SHP77 treated with DMSO at 0.1 percent for 48 hours (cell line): Measurements from ENCODE around the gene ZBED6.
"Not testable (repeated sequence)": the region's sequence is repeated elsewhere in the genome, so short reads cannot be mapped to it uniquely, and the experiment has no call there.

Experiments
- DNase-seq: peaks from one replicate; lab custom pipeline; 2025; lab: John Stamatoyannopoulos, UW

ZBED6 gene

DNA sequence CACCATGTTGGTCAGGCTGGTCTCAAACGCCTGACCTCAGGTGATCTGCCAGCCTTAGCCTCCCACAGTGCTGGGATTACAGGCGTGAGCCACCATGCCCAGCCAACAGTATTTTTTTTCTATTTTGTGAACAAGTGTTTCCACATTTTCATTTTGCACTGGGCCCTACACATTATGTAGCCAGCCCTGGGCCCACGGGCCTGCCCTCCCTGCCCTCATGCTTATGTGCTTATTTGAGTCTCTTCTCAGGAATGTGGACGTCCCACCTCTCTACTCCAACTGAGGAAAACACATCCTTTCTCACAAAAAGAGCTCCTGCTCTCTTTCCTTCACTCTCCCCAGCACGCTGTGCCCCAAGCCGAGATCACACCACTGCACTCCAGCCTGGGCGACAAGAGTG is 13.5 kb upstream of the ZBED6 start:
- no peak for DNase-seq

DNA sequence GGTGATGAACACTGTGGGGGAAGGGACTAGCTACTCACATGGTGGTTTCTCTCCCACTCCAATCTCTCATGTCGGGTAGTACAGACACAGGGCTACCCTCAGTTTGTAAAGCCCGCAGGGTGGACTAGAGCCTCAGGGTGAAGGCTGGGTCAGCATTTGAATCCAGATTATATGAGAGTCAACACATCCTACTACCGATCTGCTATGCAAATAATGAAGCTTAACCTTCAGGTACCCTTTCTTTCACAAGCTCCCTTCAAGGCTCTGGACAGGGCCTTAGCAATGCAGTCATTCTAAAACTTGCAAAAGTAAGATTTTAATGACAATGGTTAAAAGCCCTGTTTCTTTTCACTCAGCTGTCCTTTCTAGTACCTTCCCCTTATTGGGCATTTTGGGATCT is 5.5 kb upstream of the ZBED6 start:
- DNase-seq = no peak

DNA sequence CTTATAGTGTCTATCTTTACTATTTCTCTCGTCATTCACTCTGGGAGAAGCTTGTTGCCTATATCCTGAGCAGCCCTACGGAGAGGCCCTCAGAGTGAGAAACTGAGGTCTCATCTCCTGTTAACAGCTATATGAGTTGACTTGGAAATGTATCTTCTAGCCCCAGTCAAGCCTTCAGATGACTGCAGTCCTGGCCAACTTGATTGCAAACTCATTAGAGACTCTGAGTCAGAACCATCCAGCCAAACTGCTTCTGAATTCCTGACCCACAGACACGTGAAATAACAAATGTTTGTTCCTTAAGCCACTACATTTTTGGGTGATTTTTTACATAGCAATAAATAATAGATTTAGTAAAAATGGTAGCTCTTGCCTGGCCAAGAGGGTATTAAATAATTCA is 3.9 kb upstream of the ZBED6 start:
- DNase-seq = no peak

DNA sequence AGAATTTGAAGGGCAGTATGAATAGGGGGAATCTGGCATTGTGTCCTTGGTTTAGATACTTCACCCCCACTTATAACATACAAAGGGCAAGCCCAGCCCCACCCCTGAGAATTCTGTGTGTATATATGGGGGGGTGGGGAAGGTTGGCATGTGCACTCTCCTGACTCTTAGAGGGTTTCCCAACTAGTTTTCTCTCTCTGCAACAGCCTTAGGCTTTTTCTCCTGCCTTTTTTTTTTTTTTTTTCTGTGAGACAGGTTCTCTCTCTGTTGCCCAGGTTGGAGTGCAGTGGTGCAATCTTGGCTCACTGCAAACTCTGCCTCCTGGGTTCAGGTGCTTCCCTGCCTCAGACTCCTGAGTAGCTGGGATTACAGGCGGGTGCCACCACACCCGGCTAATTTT is 2.9 kb upstream of the ZBED6 start:
- DNase-seq = no peak

DNA sequence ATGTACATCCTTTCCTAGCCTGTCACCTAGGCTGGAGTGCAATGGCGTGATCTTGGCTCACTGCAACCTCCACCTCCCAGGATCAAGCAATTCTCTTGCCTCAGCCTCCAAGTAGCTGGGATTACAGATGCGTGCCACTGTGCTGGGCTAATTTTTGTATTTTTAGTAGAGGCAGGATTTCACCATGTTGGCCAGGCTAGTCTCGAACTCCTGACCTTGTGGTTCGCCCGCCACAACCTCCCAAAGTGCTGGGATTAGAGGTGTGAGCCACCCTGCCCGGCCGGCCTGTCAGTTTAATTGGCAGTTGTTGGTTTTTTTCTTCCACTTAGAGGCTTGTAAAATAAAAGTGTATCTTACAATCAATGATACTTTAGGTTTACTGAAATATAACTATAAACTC is 1.9 kb upstream of the ZBED6 start:
- not testable (repeated sequence) for DNase-seq

DNA sequence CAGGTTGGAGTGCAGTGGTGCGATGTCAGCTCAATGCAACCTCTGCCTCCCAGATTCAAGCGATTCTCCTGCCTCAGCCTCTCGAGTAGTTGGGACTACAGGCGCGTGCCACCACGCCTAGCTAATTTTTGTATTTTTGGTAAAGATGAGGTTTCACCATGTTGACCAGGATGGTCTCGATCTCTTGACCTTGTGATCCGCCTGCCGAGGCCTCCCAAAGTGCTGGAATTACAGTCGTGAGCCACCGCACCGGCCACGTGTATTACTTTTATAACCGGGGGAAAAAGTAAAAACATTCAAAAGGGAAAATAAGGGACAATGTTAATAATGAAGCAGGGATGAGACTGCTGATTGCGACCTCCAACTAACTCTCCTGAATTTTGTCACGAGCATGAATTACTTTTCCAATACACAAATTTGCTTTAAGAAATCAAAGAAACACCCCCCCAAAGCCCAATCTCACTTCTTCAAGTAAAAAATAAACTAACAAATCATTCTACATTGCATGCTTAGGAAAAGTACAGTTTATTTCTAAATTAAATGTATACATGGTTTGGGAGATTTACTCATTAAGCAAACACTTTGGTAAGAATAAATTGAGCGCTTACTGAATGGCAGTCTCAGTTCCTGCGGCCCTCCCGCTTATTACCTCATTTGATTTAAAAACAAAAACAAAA is 521 bp upstream of the ZBED6 start:
- no peak for DNase-seq

DNA sequence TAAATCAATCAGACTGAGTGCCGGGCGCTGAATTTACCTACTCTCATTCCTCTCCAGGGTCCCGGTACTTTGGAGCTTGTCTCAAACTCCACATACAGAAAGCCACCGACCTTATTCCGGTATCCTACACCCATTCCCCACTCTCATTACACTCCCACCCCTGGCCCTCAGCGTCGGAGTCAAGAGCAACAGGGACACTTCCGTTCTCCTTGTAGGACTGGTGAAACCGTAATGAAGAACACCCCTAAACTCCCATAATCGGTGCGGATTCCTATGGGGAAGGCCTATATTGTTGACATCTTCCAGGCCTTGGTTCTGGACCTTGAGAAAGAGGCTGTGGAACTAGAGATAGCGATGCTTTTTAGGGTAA is 798 bp downstream of the ZBED6 start:
- no peak for DNase-seq

DNA sequence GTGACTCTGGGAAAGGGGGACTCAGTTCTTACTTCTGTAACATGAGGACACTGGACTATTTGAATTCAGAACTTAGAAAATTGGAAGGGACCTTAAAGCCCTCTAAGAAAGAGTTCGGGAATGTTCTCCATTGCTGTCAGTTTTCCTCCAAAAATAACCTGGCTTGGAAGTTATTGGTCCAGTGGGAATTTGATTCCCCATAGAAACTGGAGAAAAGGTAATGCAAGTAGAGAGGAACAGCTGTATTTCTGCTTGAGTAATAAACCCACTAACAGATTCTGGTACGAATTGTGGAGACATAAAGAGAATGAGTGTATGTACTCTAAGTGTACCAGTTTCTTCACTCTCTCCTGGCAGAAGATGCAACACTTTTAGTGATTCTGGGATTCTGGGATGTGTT is 1.8 kb downstream of the ZBED6 start:
- no peak for DNase-seq

DNA sequence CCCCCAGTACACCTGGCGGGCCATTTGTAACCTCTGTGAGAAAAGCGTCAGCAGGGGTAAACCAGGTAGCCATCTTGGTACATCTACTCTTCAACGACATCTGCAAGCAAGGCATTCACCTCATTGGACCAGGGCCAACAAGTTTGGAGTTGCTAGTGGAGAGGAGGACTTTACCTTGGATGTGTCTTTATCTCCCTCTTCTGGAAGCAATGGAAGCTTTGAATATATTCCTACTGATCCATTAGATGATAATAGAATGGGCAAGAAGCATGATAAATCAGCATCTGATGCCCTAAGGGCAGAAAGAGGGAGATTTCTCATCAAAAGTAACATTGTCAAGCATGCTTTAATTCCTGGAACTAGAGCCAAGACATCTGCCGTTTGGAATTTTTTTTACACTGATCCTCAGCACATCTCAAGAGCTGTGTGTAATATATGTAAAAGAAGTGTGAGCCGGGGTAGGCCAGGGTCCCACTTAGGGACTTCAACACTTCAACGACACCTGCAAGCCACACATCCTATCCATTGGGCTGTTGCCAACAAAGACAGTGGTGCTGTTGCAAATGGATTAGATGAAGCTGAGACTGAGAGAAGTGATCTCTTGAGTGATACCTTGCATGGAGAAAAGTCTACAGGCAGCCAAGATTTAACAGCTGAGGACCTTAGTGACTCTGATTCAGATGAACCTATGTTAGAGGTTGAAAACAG is 2.7 kb downstream of the ZBED6 start:
- no peak for DNase-seq

DNA sequence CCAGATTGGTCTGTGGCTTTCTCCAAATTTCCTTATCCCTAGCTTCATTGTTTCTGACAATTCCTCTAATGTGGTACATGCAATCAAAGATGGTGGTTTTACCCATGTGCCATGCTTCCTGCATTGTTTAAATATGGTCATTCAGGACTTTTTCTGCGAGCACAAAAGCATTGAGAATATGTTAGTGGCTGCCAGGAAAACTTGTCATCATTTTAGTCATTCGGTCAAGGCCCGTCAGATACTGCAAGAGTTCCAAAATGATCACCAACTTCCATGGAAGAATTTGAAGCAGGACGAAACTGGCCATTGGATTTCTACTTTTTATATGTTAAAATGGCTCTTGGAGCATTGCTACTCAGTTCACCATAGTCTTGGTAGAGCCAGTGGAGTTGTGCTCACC is 3.7 kb downstream of the ZBED6 start:
- DNase-seq = no peak

DNA sequence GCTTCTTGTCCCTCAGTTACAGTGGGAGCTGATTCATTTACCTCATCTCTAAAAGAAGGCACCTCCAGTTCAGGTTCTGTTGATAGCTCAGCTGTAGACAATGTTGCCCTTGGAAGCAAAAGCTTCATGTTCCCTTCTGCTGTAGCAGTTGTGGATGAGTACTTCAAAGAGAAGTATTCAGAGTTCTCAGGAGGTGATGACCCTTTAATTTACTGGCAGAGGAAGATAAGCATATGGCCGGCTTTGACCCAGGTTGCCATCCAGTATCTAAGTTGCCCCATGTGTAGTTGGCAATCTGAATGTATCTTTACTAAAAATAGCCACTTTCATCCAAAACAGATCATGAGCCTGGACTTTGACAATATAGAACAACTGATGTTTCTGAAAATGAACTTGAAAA is 4.5 kb downstream of the ZBED6 start:
- no peak for DNase-seq

DNA sequence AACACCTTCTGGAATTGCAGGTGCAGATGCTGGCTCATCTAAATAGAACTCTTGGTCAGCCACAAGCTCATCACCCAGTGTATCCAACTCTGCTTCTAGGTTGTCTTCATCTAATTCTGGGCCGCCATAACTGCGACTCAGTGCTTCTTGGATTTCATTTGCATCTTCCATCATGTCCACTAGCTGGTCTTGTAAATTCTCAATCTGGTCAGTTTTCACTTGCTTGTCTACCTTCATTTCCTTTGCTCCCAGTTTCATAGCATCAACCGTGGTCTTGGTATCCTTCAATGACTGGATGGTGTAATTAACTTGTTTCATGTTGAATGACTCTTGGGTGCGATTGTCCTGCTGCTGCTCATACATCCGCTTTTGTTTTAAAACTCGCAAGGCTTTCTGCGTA is 10.3 kb downstream of the ZBED6 start:
- no peak for DNase-seq

DNA sequence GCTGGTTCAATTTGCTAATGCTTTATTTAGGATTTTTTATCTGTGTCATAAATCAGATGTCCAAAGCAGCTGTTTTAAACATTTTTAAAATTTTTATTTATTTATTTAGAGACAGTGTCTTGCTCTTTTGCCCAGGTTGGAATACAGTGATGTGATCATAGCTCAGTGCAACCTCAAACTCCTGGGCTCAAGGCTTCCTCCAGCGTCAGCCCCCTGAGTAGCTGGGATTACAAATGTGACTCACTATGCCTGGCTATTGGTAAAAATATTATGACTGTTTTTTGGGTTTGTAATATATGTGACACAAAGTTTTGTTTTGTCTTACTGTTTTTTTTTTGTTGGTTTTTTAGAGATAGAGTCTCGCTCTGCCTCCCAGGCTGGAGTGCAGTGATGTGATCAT is 11.8 kb downstream of the ZBED6 start:
- no peak for DNase-seq

DNA sequence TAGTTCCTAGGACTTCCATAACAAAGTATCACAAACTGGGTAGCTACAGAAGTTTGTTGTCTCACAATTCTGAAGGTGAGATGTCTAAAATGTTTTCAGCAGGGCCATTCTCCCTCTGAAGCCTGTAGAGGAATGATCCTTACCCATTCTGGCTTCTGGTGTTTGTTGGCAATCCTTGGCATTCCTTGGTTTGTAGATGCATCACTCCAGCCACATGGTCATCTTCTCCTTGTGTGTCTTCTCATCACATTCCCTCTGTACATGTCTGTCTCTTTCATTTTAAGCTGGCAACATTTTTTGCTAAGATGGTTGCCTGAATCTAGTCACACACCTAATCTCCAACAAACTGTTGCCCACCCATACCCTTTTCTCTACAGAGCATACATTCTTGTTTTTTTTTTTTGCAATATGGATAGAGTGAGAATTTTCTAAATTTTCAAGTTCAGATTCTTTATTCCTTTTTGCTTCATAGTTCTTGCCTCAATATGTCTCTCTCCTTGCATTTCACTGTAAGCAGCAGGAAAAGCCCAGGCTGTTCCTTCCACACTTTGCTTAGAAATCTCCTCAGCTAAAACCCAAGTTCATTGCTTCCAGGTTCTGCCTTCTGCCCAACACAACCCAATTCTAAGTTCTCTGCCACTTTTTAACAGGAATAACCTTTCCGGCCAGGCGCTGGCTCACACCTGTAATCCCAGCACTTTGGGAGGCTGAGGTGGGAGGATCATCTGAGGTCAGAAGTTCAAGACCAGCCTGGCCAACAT is 18.3 kb downstream of the ZBED6 start:
- DNase-seq = no peak

DNA sequence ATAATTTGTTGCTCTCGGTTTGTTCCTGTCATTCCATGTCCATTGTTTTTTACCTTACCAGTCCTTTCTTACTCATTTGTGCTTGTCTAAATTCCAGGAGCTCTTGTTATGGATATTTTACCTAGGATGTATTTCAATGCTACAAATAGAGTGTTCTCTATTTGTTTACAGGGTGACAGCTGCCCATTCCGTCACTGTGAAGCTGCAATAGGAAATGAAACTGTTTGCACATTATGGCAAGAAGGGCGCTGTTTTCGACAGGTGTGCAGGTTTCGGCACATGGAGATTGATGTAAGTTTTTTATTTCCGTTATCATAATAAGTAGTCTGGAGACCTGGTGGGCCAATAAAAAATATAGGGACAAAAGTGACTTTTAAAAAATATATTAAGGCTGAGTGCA is 23.0 kb downstream of the ZBED6 start:
- no peak for DNase-seq

DNA sequence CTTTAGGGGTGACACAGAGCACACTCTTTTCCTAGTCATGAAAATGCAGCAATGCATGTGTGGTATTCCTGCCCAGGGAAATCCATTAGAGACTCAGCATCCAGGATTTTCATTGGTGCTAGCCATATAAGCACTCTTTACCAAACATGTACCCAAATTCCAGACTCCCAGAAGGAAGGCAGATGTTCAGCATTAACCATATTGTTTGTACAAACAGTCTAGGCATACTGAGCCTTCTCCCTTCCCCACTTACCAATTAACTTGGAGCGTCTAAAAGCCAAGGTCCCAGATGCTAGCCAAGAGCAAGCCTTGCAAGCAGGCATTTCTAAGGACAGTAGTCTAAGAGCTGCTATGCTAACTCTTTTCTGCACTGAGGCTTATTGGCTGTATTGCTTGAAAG is 27.9 kb downstream of the ZBED6 start:
- no peak for DNase-seq

DNA sequence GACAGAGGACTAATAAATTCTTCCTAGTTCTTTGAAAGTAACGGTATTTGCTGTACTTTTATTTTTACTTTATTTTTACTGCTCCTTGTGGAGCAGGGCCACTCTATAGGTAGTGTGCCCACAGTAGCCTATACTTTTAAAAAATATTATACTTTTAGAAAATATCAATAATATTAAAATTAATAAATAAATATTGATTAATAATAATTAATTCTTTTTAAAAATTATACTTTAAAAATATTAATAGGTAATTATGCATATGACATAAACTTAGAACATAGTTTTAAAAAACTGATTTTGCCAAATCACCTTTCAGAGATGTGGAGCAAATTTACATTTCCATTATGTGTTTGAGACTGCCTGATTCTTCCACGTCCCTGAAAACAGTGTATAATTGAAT is 30.8 kb downstream of the ZBED6 start:
- no peak for DNase-seq

DNA sequence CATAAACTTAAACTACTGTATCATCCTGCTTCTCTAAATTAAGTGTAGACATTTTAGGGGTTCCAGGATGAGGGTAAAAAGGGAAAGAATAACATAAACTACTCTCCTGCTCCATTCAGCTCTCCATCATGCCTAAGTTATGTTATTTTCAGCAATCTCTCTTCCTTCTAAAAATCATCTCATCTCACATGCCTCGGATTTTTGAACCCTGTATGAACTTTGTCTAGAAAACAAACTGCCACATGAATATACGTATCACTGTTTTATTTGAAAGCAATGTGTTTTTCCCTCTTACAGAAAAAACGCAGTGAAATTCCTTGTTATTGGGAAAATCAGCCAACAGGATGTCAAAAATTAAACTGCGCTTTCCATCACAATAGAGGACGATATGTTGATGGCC is 32.6 kb downstream of the ZBED6 start:
- no peak for DNase-seq

DNA sequence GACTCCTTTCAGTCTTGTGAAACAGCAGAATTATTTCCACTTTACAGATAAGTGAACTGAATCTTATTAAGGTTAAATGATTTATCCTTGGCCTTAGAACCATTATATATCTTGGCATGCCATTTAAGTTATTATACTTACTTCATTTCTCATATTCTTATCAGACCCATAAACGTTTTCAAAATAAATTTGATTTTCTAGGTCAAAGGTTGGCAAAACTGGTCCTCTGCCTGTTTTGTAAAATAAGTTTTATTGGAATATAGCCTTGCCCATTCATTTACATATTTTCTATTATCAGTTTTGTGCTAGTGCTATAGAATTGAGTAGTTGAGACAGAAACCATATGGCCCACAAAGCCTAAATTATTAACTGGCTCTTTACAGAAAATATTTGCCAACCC is 33.1 kb downstream of the ZBED6 start:
- no peak for DNase-seq

DNA sequence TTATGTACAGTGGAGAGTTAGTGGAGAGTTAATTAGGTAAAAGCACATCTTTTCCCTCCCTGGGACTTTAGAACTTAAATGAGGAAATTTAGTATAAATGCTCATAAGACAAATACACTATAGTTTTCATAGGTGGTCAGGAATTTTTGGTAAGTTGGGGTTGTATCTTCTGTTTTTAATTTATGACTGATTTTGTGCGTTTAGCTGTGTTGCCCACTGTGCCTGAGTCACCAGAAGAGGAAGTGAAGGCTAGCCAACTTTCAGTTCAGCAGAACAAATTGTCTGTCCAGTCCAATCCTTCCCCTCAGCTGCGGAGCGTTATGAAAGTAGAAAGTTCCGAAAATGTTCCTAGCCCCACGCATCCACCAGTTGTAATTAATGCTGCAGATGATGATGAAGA is 33.8 kb downstream of the ZBED6 start:
- not testable (repeated sequence) for DNase-seq

DNA sequence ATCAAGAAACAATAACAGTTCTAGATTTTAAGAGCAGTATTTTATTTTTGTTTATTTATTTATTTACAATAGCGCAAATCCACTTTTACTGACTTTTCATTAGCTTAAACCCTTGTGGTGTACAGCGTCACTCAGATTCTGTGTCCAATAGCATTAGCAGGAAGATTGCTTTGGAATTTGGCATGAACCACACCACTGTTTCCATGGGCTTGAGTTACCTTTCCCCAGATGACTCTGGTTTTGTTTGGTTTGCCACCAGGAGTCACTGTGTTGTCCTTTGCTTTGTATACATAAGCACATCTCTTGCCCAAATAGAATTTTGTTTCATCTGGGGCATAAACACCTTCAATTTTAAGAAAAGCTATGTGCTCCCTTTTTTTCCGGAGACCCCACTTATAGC is 40.1 kb downstream of the ZBED6 start:
- no peak for DNase-seq

DNA sequence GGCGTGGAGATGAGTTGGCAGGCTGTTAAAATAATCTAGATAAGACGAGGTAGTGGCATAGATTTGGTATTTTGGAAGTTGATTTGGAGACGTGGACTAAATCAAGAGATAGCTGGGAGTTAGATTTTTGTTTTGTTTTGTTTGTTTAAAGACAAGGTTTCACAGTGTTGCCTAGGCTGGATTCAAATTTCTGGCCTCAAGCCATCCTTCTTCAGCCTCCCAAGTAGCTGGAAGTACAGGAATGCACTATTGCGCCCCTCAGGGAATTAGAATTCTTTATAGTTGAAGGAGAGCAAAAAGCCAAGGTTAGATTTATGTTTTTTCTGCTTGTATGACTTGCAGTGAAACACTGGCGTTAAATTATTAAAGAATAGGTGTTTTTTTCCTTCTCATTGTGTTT is 43.7 kb downstream of the ZBED6 start:
- DNase-seq = no peak

DNA sequence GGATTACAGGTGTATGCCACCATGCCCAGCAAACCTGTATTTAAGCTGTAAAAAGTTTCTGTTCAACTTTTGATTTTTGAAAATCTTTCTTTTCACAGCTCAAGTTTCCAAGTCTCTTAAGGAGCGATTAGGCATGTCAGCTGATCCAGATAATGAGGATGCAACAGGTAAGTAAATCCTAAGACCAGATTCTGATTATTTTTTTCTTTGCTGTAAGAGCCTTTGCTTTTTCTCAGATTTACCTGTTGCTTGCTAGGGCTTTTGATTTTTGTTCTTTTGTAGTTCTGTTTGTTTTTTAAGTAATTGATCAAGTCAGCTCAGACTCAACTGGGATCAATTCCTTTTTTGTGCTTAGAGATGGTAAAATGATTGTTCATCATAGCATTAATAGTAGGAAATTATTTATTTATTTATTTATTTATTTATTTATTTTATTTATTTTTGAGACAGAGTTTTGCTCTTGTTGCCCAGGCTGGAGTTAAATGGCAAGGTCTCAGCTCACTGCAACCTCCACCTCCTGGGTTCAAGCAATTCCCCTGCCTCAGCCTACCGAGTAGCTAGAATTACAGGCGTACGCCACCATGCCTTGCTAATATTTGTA is 44.9 kb downstream of the ZBED6 start:
- no peak for DNase-seq
